WERI-Rb-1 (cell line): ENCODE measurements around the gene NRXN3.

ENCODE experiments used
- DNase-seq: peaks from one replicate; pipeline ENCODE4 v3.0.0-alpha.2; 2020
- H3K27ac ChIP-seq: fragments of 250-450 bp; sonication (Bioruptor Pico); 2 replicates; pipeline ENCODE4 v1.5.1; 2020; ENCODE audit warnings: mild to moderate bottlenecking, moderate library complexity
- H3K27me3 ChIP-seq: fragments of 250-450 bp; sonication (Bioruptor Pico); 2 replicates; pipeline ENCODE4 v1.5.1; 2021; ENCODE audit warnings: mild to moderate bottlenecking, low read depth, moderate library complexity; ENCODE audit not compliant: insufficient read depth, severe bottlenecking
- H3K36me3 ChIP-seq: fragments of 250-450 bp; sonication (Bioruptor Pico); 2 replicates; pipeline ENCODE4 v1.5.1; 2020; ENCODE audit warnings: mild to moderate bottlenecking, moderate library complexity
- H3K4me3 ChIP-seq: 2 replicates; pipeline ENCODE4 v1.5.1; 2011; ENCODE audit warnings: low read depth, mild to moderate bottlenecking, control low read depth, low read length
- H3K9me3 ChIP-seq: fragments of 250-450 bp; sonication (Bioruptor Pico); 2 replicates; pipeline ENCODE4 v1.5.1; 2021; ENCODE audit warnings: mild to moderate bottlenecking, moderate library complexity; ENCODE audit not compliant: severe bottlenecking
- TF ChIP-seq, protein P1 (sequence below): IDR thresholded peaks from 2 replicates; pipeline ENCODE4 v1.5.1; 2011; ENCODE audit warnings: low read depth, mild to moderate bottlenecking, control low read depth, inconsistent platforms, low read length

The NRXN3 gene

DNA sequence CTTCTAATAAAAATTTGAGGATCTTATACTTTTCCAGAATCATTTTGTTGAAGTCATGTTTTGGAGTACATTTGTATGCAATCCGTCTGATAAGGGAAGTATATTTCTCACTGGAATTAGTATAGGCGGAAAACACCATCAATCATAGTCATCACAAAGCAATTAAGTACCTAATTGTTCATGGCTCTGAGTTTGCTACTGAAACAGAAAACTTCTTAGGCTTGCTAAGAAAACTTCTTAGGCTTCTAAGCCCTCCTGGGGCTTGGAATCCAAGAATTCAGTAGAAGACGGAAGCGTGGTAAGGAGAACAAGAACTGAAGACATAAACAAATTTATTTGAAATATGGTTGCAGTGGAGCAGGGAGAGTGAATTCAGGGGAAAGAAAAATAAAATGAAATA is 1404.9 kb downstream of the NRXN3 start:
- no peak for DNase-seq

DNA sequence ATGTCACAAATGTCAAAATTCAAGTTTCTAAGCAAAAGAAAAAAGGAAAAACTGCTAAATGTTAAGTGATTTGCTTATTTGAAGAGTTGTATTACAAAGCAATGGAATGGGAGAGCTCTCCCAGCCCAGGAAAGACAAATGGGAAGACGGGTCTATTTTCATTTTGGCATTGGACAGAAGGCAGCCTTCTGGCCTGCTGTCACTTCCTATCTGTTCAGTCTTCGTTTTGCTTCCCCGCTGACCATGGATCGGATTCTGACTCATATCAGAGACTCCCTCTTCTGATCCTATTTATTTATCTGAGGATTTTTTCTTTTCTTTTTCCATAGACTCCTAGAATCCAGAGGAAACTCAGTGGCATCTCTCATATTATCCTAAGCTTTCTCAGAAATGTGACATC is 1406.3 kb downstream of the NRXN3 start:
- DNase-seq: no peak
- Histone ChIP-seq H3K27ac (no peak overlapping the region), H3K4me3 (no peak overlapping the region), H3K27me3 (no peaks in the 10 kb centered on the region), H3K36me3 (no peaks in the 10 kb centered on the region), H3K9me3 (no peaks in the 10 kb centered on the region)
- TF ChIP-seq, protein P1, sequence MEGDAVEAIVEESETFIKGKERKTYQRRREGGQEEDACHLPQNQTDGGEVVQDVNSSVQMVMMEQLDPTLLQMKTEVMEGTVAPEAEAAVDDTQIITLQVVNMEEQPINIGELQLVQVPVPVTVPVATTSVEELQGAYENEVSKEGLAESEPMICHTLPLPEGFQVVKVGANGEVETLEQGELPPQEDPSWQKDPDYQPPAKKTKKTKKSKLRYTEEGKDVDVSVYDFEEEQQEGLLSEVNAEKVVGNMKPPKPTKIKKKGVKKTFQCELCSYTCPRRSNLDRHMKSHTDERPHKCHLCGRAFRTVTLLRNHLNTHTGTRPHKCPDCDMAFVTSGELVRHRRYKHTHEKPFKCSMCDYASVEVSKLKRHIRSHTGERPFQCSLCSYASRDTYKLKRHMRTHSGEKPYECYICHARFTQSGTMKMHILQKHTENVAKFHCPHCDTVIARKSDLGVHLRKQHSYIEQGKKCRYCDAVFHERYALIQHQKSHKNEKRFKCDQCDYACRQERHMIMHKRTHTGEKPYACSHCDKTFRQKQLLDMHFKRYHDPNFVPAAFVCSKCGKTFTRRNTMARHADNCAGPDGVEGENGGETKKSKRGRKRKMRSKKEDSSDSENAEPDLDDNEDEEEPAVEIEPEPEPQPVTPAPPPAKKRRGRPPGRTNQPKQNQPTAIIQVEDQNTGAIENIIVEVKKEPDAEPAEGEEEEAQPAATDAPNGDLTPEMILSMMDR: no peak

More for the DNA sequence above, 1404.9 kb downstream of the NRXN3 start:
- H3K9me3 ChIP-seq: no peaks in the 10 kb centered on the region
- no peaks in the 10 kb centered on the region for H3K27me3 ChIP-seq
- no peak overlapping the region for H3K4me3 ChIP-seq
- H3K36me3 ChIP-seq: no peaks in the 10 kb centered on the region
- TF ChIP-seq, protein P1: no peak
- H3K27ac ChIP-seq: no peak overlapping the region

DNA sequence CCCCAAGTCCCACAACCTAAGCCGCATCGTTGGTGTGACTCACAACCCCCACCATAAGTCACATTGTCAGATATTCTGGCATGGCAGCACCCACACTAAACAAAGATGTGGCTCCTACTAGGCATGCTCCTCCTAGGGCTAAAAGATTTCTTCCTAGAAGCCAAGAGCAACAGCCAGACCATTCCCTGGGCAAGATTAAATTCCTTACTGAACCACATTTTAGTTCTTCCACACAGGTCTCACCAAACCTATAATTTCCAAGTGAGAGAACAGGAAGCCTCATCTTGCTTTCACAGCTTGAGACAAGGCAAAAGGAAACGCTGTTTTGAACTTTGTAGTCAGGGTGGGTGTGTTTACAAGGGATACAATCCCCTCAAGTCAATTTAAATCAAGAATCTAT is 1408.3 kb downstream of the NRXN3 start:
- DNase-seq: no peak
- Histone ChIP-seq H3K27ac (no peak overlapping the region), H3K27me3 (no peaks in the 10 kb centered on the region), H3K9me3 (no peaks in the 10 kb centered on the region), H3K4me3 (no peak overlapping the region), H3K36me3 (no peaks in the 10 kb centered on the region)
- TF ChIP-seq, protein P1: no peak

DNA sequence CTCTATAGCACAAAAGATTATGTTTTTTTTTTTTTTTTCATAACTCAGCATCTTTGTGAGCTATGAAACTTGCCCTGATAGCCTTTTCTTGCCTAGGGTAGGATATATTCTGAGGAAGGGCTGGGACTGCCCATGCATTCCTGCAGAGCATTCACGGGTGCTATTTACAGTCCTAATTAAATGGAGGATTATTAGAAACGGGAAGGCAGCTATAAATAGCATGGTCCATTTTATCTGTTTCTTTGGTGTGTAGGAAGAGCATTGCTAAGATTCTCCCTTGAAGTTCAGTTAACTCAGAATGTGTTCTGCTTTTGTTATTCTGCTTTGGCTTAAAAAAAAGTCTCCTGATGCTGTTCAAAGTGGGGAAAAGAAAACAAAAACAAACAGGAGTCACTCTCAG is 1410.2 kb downstream of the NRXN3 start:
- no peaks in the 10 kb centered on the region for H3K27me3 ChIP-seq
- no peak overlapping the region for H3K4me3 ChIP-seq
- TF ChIP-seq, protein P1: no peak
- no peaks in the 10 kb centered on the region for H3K9me3 ChIP-seq
- no peak overlapping the region for H3K27ac ChIP-seq
- no peaks in the 10 kb centered on the region for H3K36me3 ChIP-seq
- no peak for DNase-seq

- no peaks in the 10 kb centered on the region for H3K27me3 ChIP-seq
- H3K9me3 ChIP-seq: no peaks in the 10 kb centered on the region
- no peak overlapping the region for H3K27ac ChIP-seq
- TF ChIP-seq, protein P1: no peak
- no peak for DNase-seq
- H3K36me3 ChIP-seq: no peaks in the 10 kb centered on the region
- H3K4me3 ChIP-seq: no peak overlapping the region
Measured at GRCh38 chr14:79580906-79581305, 1410.7 kb downstream of the NRXN3 start.

DNA sequence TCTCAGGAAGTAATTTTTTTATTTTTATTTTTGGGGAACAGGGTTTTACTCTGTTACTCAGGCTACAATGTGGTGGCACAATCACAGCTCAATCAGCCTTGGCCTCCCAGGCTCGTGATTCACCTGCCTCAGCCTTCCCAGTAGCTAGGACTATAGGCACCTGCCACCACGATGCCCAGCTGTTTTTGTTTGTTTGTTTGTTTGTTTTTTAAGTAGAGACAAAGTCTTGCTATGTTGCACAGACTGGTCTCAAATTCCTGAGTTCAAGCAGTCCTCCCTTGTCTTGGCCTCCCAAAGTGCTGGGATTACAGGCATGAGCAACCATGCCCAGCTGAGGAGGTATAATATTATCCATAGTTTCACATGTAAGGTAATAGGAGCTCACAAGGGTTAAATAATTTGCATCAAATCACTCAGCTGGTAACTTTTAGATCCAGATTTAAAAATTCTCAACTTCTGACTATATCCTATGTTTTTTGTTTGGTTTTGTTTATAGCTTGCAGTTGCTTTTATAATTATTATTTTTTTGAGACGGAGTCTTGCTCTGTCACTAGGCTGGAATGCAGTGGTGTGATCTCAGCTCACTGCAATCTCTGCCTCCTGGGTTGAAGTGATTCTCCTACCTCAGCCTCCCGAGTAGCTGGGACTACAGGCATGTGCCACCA is 1411.9 kb downstream of the NRXN3 start:
- no peaks in the 10 kb centered on the region for H3K9me3 ChIP-seq
- DNase-seq: no peak
- no peak overlapping the region for H3K27ac ChIP-seq
- no peak overlapping the region for H3K4me3 ChIP-seq
- TF ChIP-seq, protein P1: no peak
- no peaks in the 10 kb centered on the region for H3K36me3 ChIP-seq
- no peaks in the 10 kb centered on the region for H3K27me3 ChIP-seq
